ENCODE measurements around the gene HLA-E. TPM values are rescaled to one million over a fixed set of nuclear protein-coding genes. Genes with fewer than 3 reads are reported as not detected.
A peak's percentile ranks its signal among the peaks of the same experiment; 100 is the strongest.

Gene HLA-E
- total and polyA plus RNA-seq, 2 of the 13 experiments (the other 11 are each of a cell fraction or from before 2014, with no cell fraction given): 45.2 to 90.4 TPM

GRCh38 chr6:30489081-30490025, at the start of gene HLA-E (continued):
- peak; percentile 92 for TF ChIP-seq ZBTB4 (CRISPR knock-in tag; IDR thresholded peaks at IDR 0.05; ENCODE audit: borderline replicate concordance)
- TF ChIP-seq ZNF12 (CRISPR knock-in tag; IDR thresholded peaks at IDR 0.05): no peak
- TF ChIP-seq ZFX (CRISPR knock-in tag; IDR thresholded peaks at IDR 0.05; ENCODE audit: low read depth): peak; percentile 78; the same call in 1 of the 2 replicates
- TF ChIP-seq NBN (conservative IDR thresholded peaks at IDR 0.05): no peak
- TF ChIP-seq NONO (IDR thresholded peaks at IDR 0.05): no peak
- peak; percentile 71; the same call in 1 of the 2 replicates for TF ChIP-seq NONO (CRISPR knock-in tag; conservative IDR thresholded peaks at IDR 0.05)
- peak; percentile 97 for TF ChIP-seq ATF1 (CRISPR knock-in tag; IDR thresholded peaks at IDR 0.05)
- TF ChIP-seq BRD4 (CRISPR knock-in tag; IDR thresholded peaks at IDR 0.05): no peak
- peak; percentile 56 for TF ChIP-seq HNRNPLL (IDR thresholded peaks at IDR 0.05; ENCODE audit: low read depth, low read length, poor library complexity, severe bottlenecking)
- TF ChIP-seq, protein P1, sequence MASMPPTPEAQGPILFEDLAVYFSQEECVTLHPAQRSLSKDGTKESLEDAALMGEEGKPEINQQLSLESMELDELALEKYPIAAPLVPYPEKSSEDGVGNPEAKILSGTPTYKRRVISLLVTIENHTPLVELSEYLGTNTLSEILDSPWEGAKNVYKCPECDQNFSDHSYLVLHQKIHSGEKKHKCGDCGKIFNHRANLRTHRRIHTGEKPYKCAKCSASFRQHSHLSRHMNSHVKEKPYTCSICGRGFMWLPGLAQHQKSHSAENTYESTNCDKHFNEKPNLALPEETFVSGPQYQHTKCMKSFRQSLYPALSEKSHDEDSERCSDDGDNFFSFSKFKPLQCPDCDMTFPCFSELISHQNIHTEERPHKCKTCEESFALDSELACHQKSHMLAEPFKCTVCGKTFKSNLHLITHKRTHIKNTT (CRISPR knock-in tag; IDR thresholded peaks at IDR 0.05): no peak
- TF ChIP-seq ZNF547 (CRISPR knock-in tag; IDR thresholded peaks at IDR 0.05): peak; percentile 19; the same call in 1 of the 2 replicates
- TF ChIP-seq ARNT2 (CRISPR knock-in tag; IDR thresholded peaks at IDR 0.05; ENCODE audit: low read depth): 0 out of 2 replicates have a peak, but pooled peaks have one; percentile 21
- TF ChIP-seq, protein P2, sequence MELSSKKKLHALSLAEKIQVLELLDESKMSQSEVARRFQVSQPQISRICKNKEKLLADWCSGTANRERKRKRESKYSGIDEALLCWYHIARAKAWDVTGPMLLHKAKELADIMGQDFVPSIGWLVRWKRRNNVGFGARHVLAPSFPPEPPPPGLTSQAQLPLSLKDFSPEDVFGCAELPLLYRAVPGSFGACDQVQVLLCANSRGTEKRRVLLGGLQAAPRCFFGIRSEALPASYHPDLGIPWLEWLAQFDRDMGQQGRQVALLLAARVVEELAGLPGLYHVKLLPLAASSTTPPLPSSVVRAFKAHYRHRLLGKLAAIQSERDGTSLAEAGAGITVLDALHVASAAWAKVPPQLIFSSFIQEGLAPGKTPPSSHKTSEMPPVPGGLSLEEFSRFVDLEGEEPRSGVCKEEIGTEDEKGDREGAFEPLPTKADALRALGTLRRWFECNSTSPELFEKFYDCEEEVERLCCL (CRISPR knock-in tag; IDR thresholded peaks at IDR 0.05; ENCODE audit: borderline replicate concordance): no peak
- TF ChIP-seq, protein P3, sequence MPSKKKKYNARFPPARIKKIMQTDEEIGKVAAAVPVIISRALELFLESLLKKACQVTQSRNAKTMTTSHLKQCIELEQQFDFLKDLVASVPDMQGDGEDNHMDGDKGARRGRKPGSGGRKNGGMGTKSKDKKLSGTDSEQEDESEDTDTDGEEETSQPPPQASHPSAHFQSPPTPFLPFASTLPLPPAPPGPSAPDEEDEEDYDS (CRISPR knock-in tag; IDR thresholded peaks at IDR 0.05): peak; percentile 99
- no peak for TF ChIP-seq THAP7 (CRISPR knock-in tag; IDR thresholded peaks at IDR 0.05)
- TF ChIP-seq NFYC (CRISPR knock-in tag; IDR thresholded peaks at IDR 0.05): peak; percentile 90
- TF ChIP-seq ZNF234 (CRISPR knock-in tag; conservative IDR thresholded peaks at IDR 0.05): 0 out of 2 replicates have a peak, but pooled peaks have one; percentile 59
- peak; percentile 26; the same call in 1 of the 2 replicates for TF ChIP-seq AHR (CRISPR knock-in tag; IDR thresholded peaks at IDR 0.05)
- 0 out of 2 replicates have a peak, but pooled peaks have one; percentile 47 for TF ChIP-seq THAP8 (CRISPR knock-in tag; IDR thresholded peaks at IDR 0.05; ENCODE audit: borderline replicate concordance)
- TF ChIP-seq MTA3 (CRISPR knock-in tag; IDR thresholded peaks at IDR 0.05): no peak
- TF ChIP-seq ZNF616 (CRISPR knock-in tag; IDR thresholded peaks at IDR 0.05; ENCODE audit: low read depth): no peak
